Central memory CD8-positive, alpha-beta T cell (primary cell): ENCODE measurements around the gene KLC4.
"Not testable (repeated sequence)": the region's sequence is repeated elsewhere in the genome, so short reads cannot be mapped to it uniquely, and the experiment has no call there.

Experiments used
- ATAC-seq: fragments of 150-1000 bp; cut with Tn5 transposase; replicated peaks from 2 replicates; pipeline ENCODE4 v1.10.0; 2022; ENCODE audit warnings: mild to moderate bottlenecking, moderate FRiP score, moderate number of reproducible peaks; ENCODE audit not compliant: poor library complexity, severe bottlenecking; ENCODE audit errors: extremely low read depth
- DNase-seq, 2 donors: peaks; one replicate each; pipeline ENCODE4 v3.0.0; 2021; ENCODE audit warnings: low spot score in 2 of 2
- H3K27ac Mint-ChIP-seq: one replicate; pipeline ENCODE4 v1.8.0; 2022; ENCODE audit warnings: low read depth, mild to moderate bottlenecking, moderate library complexity, mixed read lengths
- H3K27me3 Mint-ChIP-seq: one replicate; pipeline ENCODE4 v1.8.0; 2022; ENCODE audit warnings: mixed read lengths
- H3K36me3 Mint-ChIP-seq: one replicate; pipeline ENCODE4 v1.8.0; 2022; ENCODE audit warnings: mild to moderate bottlenecking, moderate library complexity, mixed read lengths; ENCODE audit not compliant: insufficient read depth
- H3K4me1 Mint-ChIP-seq: one replicate; pipeline ENCODE4 v1.8.0; 2022; ENCODE audit warnings: mixed read lengths
- H3K4me3 Mint-ChIP-seq: one replicate; pipeline ENCODE4 v1.8.0; 2022; ENCODE audit warnings: mild to moderate bottlenecking, moderate library complexity, mixed read lengths
- H3K9me3 Mint-ChIP-seq: one replicate; pipeline ENCODE4 v1.8.0; 2022; ENCODE audit warnings: mixed read lengths

The KLC4 gene

GRCh38 chr6:43117466-43117865 is 58.0 kb downstream of the KLC4 start:
- not testable (repeated sequence) for H3K9me3 Mint-ChIP-seq

GRCh38 chr6:43119482-43119881 is 60.1 kb downstream of the KLC4 start:
- H3K27ac Mint-ChIP-seq, result no peak overlapping the region
- H3K36me3 Mint-ChIP-seq, result no peaks in the 10 kb centered on the region
- no peak overlapping the region for H3K4me3 Mint-ChIP-seq
- no peaks in the 10 kb centered on the region for H3K9me3 Mint-ChIP-seq
- no peaks in the 10 kb centered on the region for H3K27me3 Mint-ChIP-seq
- H3K4me1 Mint-ChIP-seq, result no peaks in the 10 kb centered on the region
- DNase-seq, result no peak
- ATAC-seq, result no peak

More at GRCh38 chr6:43117466-43117865, 58.0 kb downstream of the KLC4 start:
- H3K27ac Mint-ChIP-seq, H3K4me1 Mint-ChIP-seq, ATAC-seq, DNase-seq, H3K27me3 Mint-ChIP-seq, H3K4me3 Mint-ChIP-seq, H3K36me3 Mint-ChIP-seq: not testable (repeated sequence)

- no peak overlapping the region for H3K27ac Mint-ChIP-seq
- H3K36me3 Mint-ChIP-seq, result no peaks in the 10 kb centered on the region
- DNase-seq, result no peak
- H3K4me1 Mint-ChIP-seq, result no peaks in the 10 kb centered on the region
- H3K9me3 Mint-ChIP-seq, result no peaks in the 10 kb centered on the region
- no peak for ATAC-seq
- H3K4me3 Mint-ChIP-seq, result no peak overlapping the region
- no peaks in the 10 kb centered on the region for H3K27me3 Mint-ChIP-seq
Measured at GRCh38 chr6:43120101-43120763, 60.8 kb downstream of the KLC4 start.

DNA sequence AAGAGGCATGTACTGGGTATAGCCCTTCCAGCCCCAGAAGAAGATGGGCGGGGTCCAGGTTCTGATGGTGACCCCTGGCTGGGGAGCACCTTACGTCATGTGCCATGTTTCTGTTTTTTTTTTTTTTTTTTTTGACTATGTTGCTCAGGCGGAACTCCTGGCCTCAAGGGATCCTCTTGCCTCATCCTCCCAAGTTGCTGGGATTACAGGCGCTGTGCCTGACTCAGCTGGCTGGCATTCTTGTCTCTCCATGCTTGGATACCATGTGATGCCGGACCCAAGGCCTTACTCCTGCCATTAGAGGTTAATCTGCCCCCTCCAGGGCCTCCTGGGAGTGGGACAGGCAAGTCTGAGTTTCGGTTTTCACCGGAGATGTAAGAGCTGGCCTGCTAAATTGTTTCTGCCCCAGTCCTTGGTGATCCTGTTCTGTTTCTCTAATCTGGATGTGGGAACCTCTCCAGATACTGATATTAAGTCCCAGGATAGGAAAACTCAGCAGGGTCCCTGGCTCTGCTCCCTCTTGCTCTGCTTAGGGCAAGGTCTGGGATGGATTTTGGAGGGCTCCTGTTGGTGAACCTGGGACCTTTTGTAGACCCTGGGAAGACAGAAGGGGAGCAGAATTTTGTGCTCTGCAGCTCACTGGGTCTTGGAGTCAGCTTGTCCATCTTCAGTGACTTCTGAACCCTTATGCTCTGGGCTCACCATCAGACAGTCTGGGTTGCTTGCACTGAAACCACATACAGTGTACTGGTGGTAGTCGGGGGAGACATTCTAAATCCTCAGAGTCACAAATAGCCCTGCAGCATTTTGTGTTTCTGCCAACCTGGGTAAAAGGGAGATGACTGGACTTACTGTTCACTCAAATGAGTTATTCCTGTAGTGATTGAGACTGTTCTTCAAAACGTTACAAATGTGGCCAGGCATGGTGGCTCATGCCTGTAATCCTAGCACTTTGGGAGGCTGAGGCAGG is 61.8 kb downstream of the KLC4 start:
- no peak for DNase-seq
- Mint-ChIP-seq H3K4me3 (no peak overlapping the region), H3K27ac (no peak overlapping the region), H3K27me3 (no peaks in the 10 kb centered on the region), H3K36me3 (no peaks in the 10 kb centered on the region), H3K9me3 (no peaks in the 10 kb centered on the region), H3K4me1 (no peaks in the 10 kb centered on the region)
- ATAC-seq, result no peak

- H3K27ac Mint-ChIP-seq, result no peak overlapping the region
- no peak for ATAC-seq
- no peaks in the 10 kb centered on the region for H3K27me3 Mint-ChIP-seq
- no peak overlapping the region for H3K4me3 Mint-ChIP-seq
- DNase-seq, result no peak
- no peaks in the 10 kb centered on the region for H3K4me1 Mint-ChIP-seq
- no peaks in the 10 kb centered on the region for H3K9me3 Mint-ChIP-seq
- no peaks in the 10 kb centered on the region for H3K36me3 Mint-ChIP-seq
Measured at GRCh38 chr6:43122146-43122545, 62.7 kb downstream of the KLC4 start.

DNA sequence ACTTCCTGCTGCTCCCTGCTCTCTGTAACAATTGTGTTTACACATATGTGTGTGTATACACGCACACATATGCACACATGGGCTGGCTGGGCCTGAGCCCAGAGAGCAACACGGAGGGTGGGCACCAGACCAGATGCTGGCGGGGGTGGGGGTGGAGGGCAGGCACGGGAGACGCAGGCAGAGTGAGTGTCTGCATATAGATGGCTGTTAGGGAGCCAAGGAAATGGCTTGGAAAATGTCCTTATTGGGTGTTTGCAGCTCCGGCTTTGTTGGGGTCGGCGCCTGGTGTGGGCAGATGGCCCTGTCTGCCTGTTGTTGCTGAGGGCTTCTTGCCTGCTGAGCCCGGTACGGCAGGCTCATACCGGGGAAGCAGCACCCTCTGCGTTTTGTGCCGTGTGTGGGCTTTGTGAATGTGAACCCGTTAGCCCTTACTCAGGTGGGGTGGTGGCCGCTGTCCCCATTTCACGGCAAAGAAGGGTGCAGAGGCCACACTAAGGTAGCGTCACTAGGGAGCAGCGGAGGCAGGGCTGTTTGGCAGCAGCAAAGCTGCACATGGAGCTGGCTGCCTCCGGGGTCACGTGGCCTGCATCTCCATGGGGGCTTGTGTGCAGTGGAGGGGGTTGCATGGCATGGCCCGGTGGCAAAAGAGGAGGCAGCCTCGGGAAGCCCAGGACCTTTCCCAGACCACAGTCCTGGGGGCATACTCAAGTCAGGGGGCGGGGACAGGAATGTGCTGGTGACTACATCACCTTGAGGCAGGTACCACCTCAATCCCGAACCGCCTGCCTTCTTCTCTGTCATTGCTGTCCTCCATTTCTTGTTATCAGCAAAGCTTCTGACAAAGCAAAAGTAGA is 64.3 kb downstream of the KLC4 start:
- Mint-ChIP-seq H3K36me3 (no peaks in the 10 kb centered on the region), H3K9me3 (no peaks in the 10 kb centered on the region), H3K4me1 (no peaks in the 10 kb centered on the region), H3K27me3 (no peaks in the 10 kb centered on the region), H3K27ac (no peak overlapping the region), H3K4me3 (no peak overlapping the region)
- ATAC-seq (no peak), DNase-seq (no peak)

- ATAC-seq (no peak), DNase-seq (no peak)
- Mint-ChIP-seq H3K4me1 (no peaks in the 10 kb centered on the region), H3K27ac (no peak overlapping the region), H3K27me3 (peaks cover under 1% of the 10 kb centered on the region), H3K36me3 (no peaks in the 10 kb centered on the region), H3K9me3 (no peaks in the 10 kb centered on the region), H3K4me3 (no peak overlapping the region)
Measured at GRCh38 chr6:43124481-43124880, 65.0 kb downstream of the KLC4 start.
